ENCODE measurements around the gene SPOP. TPM values are rescaled to one million over a fixed set of nuclear protein-coding genes. Genes with fewer than 3 reads are reported as not detected.

The SPOP gene
- total and polyA plus RNA-seq, 2 donors (not counting 1 experiment from before 2014, with no cell fraction given), result 46.7 to 112 TPM

GRCh38 chr17:49613182-49613800 is 64.6 kb downstream of the SPOP start:
- no peaks in the 10 kb centered on the region for H4K20me1 ChIP-seq (ENCODE audit: control insufficient read depth, extremely low read depth, insufficient read depth, low read length)

GRCh38 chr17:49612726-49613125 is 65.2 kb downstream of the SPOP start:
- H4K20me1 ChIP-seq (ENCODE audit: control insufficient read depth, extremely low read depth, insufficient read depth, low read length), result no peaks in the 10 kb centered on the region
- no peak overlapping the region for H2AFZ ChIP-seq (ENCODE audit: low read length)
- no peaks in the 10 kb centered on the region for H3K9me3 ChIP-seq (ENCODE audit: control insufficient read depth, insufficient read depth, low read depth, low read length)
- no peak overlapping the region for H3K4me3 ChIP-seq (replicated peaks in 1 of 4; ENCODE audit: control extremely low read depth in 1 of 4, insufficient read depth in 1 of 4, low read depth in 3 of 4, low read length in 4 of 4)
- H3K27me3 ChIP-seq (ENCODE audit: control insufficient read depth, insufficient read depth, low read length), result no peaks in the 10 kb centered on the region
- H3K36me3 ChIP-seq (ENCODE audit: control insufficient read depth, insufficient read depth, low read length), result no peaks in the 10 kb centered on the region
- no peak overlapping the region for H3K4me2 ChIP-seq (ENCODE audit: extremely low read depth, insufficient read depth, low read length)
- no peak overlapping the region for H3K9ac ChIP-seq (ENCODE audit: insufficient read depth, low read length)
- peaks cover 4% of the 10 kb centered on the region for H3K4me1 ChIP-seq (ENCODE audit: control insufficient read depth, extremely low read depth, insufficient read depth, low read length)
- no peaks in the 10 kb centered on the region for H3K79me2 ChIP-seq (ENCODE audit: control insufficient read depth, insufficient read depth, low read length)
- no peak for DNase-seq (ENCODE audit: low read depth in 2 of 2)
- H3K27ac ChIP-seq (ENCODE audit: insufficient read depth, low read length), result no peak overlapping the region
- TF ChIP-seq EZH2 (IDR thresholded peaks at IDR 0.05; ENCODE audit: low read length, missing control alignments) (no peak), CTCF (conservative IDR thresholded peaks at IDR 0.05 in 1 of 2, IDR thresholded peaks at IDR 0.05 in 1 of 2; ENCODE audit: low read depth in 1 of 2, low read length in 2 of 2) (no peak)

More at GRCh38 chr17:49613182-49613800, 64.6 kb downstream of the SPOP start:
- H3K4me1 ChIP-seq (ENCODE audit: control insufficient read depth, extremely low read depth, insufficient read depth, low read length), result peaks cover 8% of the 10 kb centered on the region
- DNase-seq (ENCODE audit: low read depth in 2 of 2), result no peak
- H3K9me3 ChIP-seq (ENCODE audit: control insufficient read depth, insufficient read depth, low read depth, low read length), result no peaks in the 10 kb centered on the region
- H3K4me2 ChIP-seq (ENCODE audit: extremely low read depth, insufficient read depth, low read length), result no peak overlapping the region
- H3K4me3 ChIP-seq (replicated peaks in 1 of 4; ENCODE audit: control extremely low read depth in 1 of 4, insufficient read depth in 1 of 4, low read depth in 3 of 4, low read length in 4 of 4), result no peak overlapping the region
- H3K79me2 ChIP-seq (ENCODE audit: control insufficient read depth, insufficient read depth, low read length), result no peaks in the 10 kb centered on the region
- H2AFZ ChIP-seq (ENCODE audit: low read length), result no peak overlapping the region
- no peaks in the 10 kb centered on the region for H3K27me3 ChIP-seq (ENCODE audit: control insufficient read depth, insufficient read depth, low read length)
- H3K36me3 ChIP-seq (ENCODE audit: control insufficient read depth, insufficient read depth, low read length), result no peaks in the 10 kb centered on the region
- H3K27ac ChIP-seq (ENCODE audit: insufficient read depth, low read length), result no peak overlapping the region
- H3K9ac ChIP-seq (ENCODE audit: insufficient read depth, low read length), result no peak overlapping the region
- TF ChIP-seq CTCF (conservative IDR thresholded peaks at IDR 0.05 in 1 of 2, IDR thresholded peaks at IDR 0.05 in 1 of 2; ENCODE audit: low read depth in 1 of 2, low read length in 2 of 2), result no peak
- no peak for TF ChIP-seq EZH2 (IDR thresholded peaks at IDR 0.05; ENCODE audit: low read length, missing control alignments)

GRCh38 chr17:49610883-49611584 is 66.9 kb downstream of the SPOP start:
- Histone ChIP-seq H3K79me2 (ENCODE audit: control insufficient read depth, insufficient read depth, low read length) (no peaks in the 10 kb centered on the region), H3K27ac (ENCODE audit: insufficient read depth, low read length) (no peak overlapping the region), H4K20me1 (ENCODE audit: control insufficient read depth, extremely low read depth, insufficient read depth, low read length) (no peaks in the 10 kb centered on the region), H3K4me1 (ENCODE audit: control insufficient read depth, extremely low read depth, insufficient read depth, low read length) (no peaks in the 10 kb centered on the region), H3K27me3 (ENCODE audit: control insufficient read depth, insufficient read depth, low read length) (no peaks in the 10 kb centered on the region), H3K9ac (ENCODE audit: insufficient read depth, low read length) (no peak overlapping the region), H3K9me3 (ENCODE audit: control insufficient read depth, insufficient read depth, low read depth, low read length) (no peaks in the 10 kb centered on the region), H2AFZ (ENCODE audit: low read length) (no peak overlapping the region), H3K4me3 (replicated peaks in 1 of 4; ENCODE audit: control extremely low read depth in 1 of 4, insufficient read depth in 1 of 4, low read depth in 3 of 4, low read length in 4 of 4) (no peak overlapping the region), H3K4me2 (ENCODE audit: extremely low read depth, insufficient read depth, low read length) (no peak overlapping the region), H3K36me3 (ENCODE audit: control insufficient read depth, insufficient read depth, low read length) (no peaks in the 10 kb centered on the region)
- TF ChIP-seq EZH2 (IDR thresholded peaks at IDR 0.05; ENCODE audit: low read length, missing control alignments) (no peak), CTCF (conservative IDR thresholded peaks at IDR 0.05 in 1 of 2, IDR thresholded peaks at IDR 0.05 in 1 of 2; ENCODE audit: low read depth in 1 of 2, low read length in 2 of 2) (no peak)
- no peak for DNase-seq (ENCODE audit: low read depth in 2 of 2)
